DOHH2 (cell line): ENCODE data around the gene PISD.

Source experiments
- H3F3A ChIP-seq: fragments of 200-600 bp; sonication (generic), shearing (Covaris generic); 2 replicates; pipeline ENCODE4 v1.6.0; 2016; ENCODE audit warnings: antibody characterized with exemption, mild to moderate bottlenecking; ENCODE audit not compliant: control insufficient read depth, insufficient read depth
- H3K27ac ChIP-seq: fragments of 200-600 bp; sonication (generic); 2 replicates; pipeline ENCODE4 v1.5.1; 2014; ENCODE audit warnings: low read depth, mild to moderate bottlenecking, low read length, moderate library complexity
- H3K27me3 ChIP-seq: fragments of 200-600 bp; sonication (generic); 2 replicates; pipeline ENCODE4 v1.6.1; 2014; ENCODE audit warnings: mild to moderate bottlenecking, low read length, mixed read lengths; ENCODE audit not compliant: control insufficient read depth
- H3K36me3 ChIP-seq: fragments of 200-600 bp; sonication (generic); 2 replicates; pipeline ENCODE4 v1.6.1; 2014; ENCODE audit warnings: mild to moderate bottlenecking, low read length, moderate library complexity, mixed read lengths; ENCODE audit not compliant: control insufficient read depth
- H3K4me1 ChIP-seq: fragments of 200-600 bp; sonication (generic); 2 replicates; pipeline ENCODE4 v1.6.1; 2014; ENCODE audit warnings: mild to moderate bottlenecking, low read length, mixed read lengths; ENCODE audit not compliant: control insufficient read depth
- H3K4me2 ChIP-seq: fragments of 200-600 bp; sonication (generic); 2 replicates; pipeline ENCODE4 v1.6.0; 2014; ENCODE audit warnings: mild to moderate bottlenecking, low read length, moderate library complexity
- H3K4me3 ChIP-seq: fragments of 200-600 bp; sonication (generic); 2 replicates; pipeline ENCODE4 v1.5.1; 2014; ENCODE audit warnings: mild to moderate bottlenecking, low read length, mixed read lengths
- H3K79me2 ChIP-seq: fragments of 200-600 bp; sonication (generic); 2 replicates; pipeline ENCODE4 v1.6.1; 2014; ENCODE audit warnings: mild to moderate bottlenecking, low read length, mixed read lengths; ENCODE audit not compliant: control insufficient read depth
- H3K9me2 ChIP-seq: fragments of 200-600 bp; sonication (generic); replicated peaks from 2 replicates; pipeline ENCODE4 v1.6.1; 2014; ENCODE audit warnings: mild to moderate bottlenecking, low read length, mixed read lengths; ENCODE audit not compliant: control insufficient read depth
- H3K9me3 ChIP-seq: fragments of 200-600 bp; sonication (generic); 2 replicates; pipeline ENCODE4 v1.6.1; 2014; ENCODE audit warnings: antibody characterized with exemption, low read length, mixed read lengths; ENCODE audit not compliant: control insufficient read depth, insufficient read depth
- H4K20me1 ChIP-seq: fragments of 200-600 bp; sonication (generic); 2 replicates; pipeline ENCODE4 v1.6.0; 2014; ENCODE audit warnings: low read depth, mild to moderate bottlenecking, antibody characterized with exemption, low read length, moderate library complexity; ENCODE audit not compliant: control insufficient read depth, insufficient read depth
- EZH2phosphoT487 ChIP-seq: fragments of 200-600 bp; sonication (generic); IDR thresholded peaks from 2 replicates; pipeline ENCODE4 v1.6.1; 2017; ENCODE audit warnings: borderline replicate concordance, mild to moderate bottlenecking, antibody characterized with exemption, low read length, moderate library complexity, mixed read lengths
- TF ChIP-seq, protein P1 (sequence below): fragments of 200-600 bp; sonication (generic); IDR thresholded peaks from one replicate; pipeline ENCODE4 v1.5.1; 2014; ENCODE audit warnings: antibody characterized with exemption, mild to moderate bottlenecking, low read depth, low read length; ENCODE audit not compliant: poor library complexity, severe bottlenecking

PISD gene

DNA sequence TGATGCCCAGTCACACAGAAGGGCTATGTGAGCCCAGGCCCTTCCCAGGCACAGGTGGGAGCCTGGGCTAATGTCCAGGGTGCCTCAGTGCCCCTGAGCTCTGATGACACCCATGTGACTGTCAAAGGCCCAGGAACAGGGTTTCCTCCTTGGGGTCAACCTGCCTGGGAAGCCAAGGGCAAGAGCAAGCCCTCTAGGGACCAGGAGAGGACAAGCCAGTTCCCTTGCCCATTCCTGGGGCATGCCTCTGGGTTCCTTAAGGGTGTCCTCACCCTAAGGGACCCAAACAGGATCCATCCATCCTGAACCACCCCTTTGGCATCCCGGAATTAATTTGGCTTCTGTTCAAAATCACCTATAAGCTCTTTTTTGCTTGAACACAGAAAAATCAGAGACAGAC lies 39.0 kb downstream of the PISD start:
- Histone ChIP-seq H3K9me3 (no peaks in the 10 kb centered on the region), H3K4me1 (no peaks in the 10 kb centered on the region), H4K20me1 (no peaks in the 10 kb centered on the region), H3K79me2 (peaks cover 50% of the 10 kb centered on the region), H3K27ac (no peak overlapping the region), H3K27me3 (no peaks in the 10 kb centered on the region), H3F3A (peaks cover 10% of the 10 kb centered on the region; the same call in 1 of the 2 replicates), H3K4me3 (no peak overlapping the region), H3K36me3 (peaks cover 52% of the 10 kb centered on the region), H3K9me2 (no peaks in the 10 kb centered on the region), H3K4me2 (no peak overlapping the region)
- TF ChIP-seq, protein P1, sequence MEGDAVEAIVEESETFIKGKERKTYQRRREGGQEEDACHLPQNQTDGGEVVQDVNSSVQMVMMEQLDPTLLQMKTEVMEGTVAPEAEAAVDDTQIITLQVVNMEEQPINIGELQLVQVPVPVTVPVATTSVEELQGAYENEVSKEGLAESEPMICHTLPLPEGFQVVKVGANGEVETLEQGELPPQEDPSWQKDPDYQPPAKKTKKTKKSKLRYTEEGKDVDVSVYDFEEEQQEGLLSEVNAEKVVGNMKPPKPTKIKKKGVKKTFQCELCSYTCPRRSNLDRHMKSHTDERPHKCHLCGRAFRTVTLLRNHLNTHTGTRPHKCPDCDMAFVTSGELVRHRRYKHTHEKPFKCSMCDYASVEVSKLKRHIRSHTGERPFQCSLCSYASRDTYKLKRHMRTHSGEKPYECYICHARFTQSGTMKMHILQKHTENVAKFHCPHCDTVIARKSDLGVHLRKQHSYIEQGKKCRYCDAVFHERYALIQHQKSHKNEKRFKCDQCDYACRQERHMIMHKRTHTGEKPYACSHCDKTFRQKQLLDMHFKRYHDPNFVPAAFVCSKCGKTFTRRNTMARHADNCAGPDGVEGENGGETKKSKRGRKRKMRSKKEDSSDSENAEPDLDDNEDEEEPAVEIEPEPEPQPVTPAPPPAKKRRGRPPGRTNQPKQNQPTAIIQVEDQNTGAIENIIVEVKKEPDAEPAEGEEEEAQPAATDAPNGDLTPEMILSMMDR: no peak
- no peak for TF ChIP-seq EZH2phosphoT487

DNA sequence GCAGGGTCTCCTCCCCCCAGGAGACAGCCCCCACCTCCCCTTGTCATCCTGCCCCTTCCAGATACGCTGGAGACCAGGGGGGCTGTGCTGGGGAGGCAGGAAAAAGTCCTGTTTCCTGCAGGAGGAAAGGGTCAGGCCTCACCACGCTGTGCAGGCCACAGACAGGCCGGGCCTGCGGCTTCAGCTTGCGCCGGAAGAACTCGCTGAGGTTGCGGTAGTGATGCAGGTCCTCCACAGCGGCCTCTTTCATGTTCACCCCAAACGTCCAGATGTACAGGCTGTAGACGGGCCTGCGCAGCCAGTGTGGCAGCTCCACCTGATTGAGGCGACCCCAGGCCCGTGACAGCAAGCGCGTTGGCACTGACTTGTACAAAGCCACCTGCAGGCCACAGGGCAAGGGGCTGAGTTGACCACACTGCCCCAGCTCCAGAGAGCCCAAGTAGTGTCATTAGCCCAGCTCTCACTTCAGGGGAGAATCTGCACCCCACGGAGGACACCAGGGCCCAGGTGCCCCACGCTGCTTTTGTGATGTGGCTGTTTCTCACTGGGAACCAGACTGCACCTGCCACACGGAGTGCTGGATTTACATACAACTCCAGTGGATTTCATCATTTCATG lies 40.4 kb downstream of the PISD start:
- H3F3A ChIP-seq: peaks cover 12% of the 10 kb centered on the region; the same call in 1 of the 2 replicates
- H3K9me3 ChIP-seq: no peaks in the 10 kb centered on the region
- H3K27ac ChIP-seq: no peak overlapping the region
- no peak overlapping the region for H3K4me3 ChIP-seq
- H3K4me2 ChIP-seq: no peak overlapping the region
- H3K27me3 ChIP-seq: no peaks in the 10 kb centered on the region
- H4K20me1 ChIP-seq: no peaks in the 10 kb centered on the region; the same call in 1 of the 2 replicates
- H3K79me2 ChIP-seq: peaks cover 37% of the 10 kb centered on the region
- no peak for TF ChIP-seq EZH2phosphoT487
- TF ChIP-seq, protein P1: no peak
- no peaks in the 10 kb centered on the region for H3K9me2 ChIP-seq
- peaks cover 64% of the 10 kb centered on the region for H3K36me3 ChIP-seq
- no peaks in the 10 kb centered on the region for H3K4me1 ChIP-seq

DNA sequence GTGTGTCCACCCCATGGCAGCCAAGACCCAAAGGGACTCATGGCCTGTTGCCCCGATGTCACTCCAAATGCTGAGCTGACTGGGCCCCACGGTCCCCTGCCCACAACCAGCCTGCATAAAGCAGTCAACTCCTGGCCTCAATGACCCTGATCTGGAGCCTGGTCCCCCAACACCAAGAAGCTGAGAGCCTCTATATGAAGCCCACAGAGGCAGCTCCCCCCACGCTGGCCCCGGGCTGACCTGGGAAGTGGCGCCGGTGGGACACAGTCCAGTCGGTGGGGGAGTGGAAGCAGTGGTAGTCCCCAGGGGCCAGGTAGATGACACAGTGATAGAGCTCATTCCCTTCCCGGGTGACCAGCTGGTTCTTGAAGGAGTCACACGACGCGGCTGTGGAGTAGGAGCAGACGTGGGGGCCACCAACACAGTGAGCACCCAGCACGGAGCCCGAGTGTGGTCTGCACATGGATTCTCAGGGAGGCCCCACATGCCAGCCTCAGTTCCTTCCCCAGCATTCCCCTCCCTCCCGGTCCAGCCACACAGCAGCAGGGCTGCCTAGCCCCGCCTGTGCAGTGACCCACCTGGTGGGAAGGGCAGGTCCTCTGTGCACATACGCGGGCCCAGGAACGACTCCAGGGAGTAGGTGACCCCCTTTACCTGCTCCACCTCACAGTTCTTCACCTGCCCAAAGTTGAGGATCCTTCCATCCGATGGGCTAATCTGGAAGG lies 41.1 kb downstream of the PISD start:
- Histone ChIP-seq H3K79me2 (peaks cover 30% of the 10 kb centered on the region), H3K36me3 (peaks cover 68% of the 10 kb centered on the region), H3K4me1 (no peaks in the 10 kb centered on the region), H3F3A (peaks cover 12% of the 10 kb centered on the region; the same call in 1 of the 2 replicates), H3K27me3 (no peaks in the 10 kb centered on the region), H4K20me1 (no peaks in the 10 kb centered on the region; the same call in 1 of the 2 replicates), H3K27ac (no peak overlapping the region), H3K9me3 (no peaks in the 10 kb centered on the region), H3K9me2 (no peaks in the 10 kb centered on the region), H3K4me2 (no peak overlapping the region), H3K4me3 (no peak overlapping the region)
- TF ChIP-seq, protein P1: no peak
- TF ChIP-seq EZH2phosphoT487: no peak
